Heart left ventricle (tissue), 16 donors: Measurements from ENCODE around the gene TTR. TPM values are rescaled to one million over a fixed set of nuclear protein-coding genes. Genes with fewer than 3 reads are reported as not detected.

Experiments used
- ATAC-seq, 4 donors: fragments of 200-7000 bp; cut with Tn5 transposase; one replicate each; pipeline ENCODE4 v1.9.1; 2020 to 2022; ENCODE audit warnings: moderate library complexity in 4 of 4, mild to moderate bottlenecking in 3 of 4, moderate number of reproducible peaks in 1 of 4
- DNase-seq, 5 donors: peaks; one replicate each; pipeline ENCODE4 v3.0.0-alpha.2; 2020
- H3K27ac ChIP-seq, 12 donors: fragments of 200-600 bp; sonication (generic) in 4 of 12; one replicate each; pipeline versions ENCODE4 v1.5.0 to v1.8.0; 2016 to 2022; ENCODE audit warnings: mild to moderate bottlenecking in 2 of 12
- H3K27me3 ChIP-seq, 9 donors: fragments of 200-600 bp; sonication (generic) in 2 of 9; one replicate each; pipeline versions ENCODE4 v1.5.1 to v1.8.0; 2016 to 2022; ENCODE audit warnings: mild to moderate bottlenecking in 3 of 9
- H3K36me3 ChIP-seq, 9 donors: fragments of 200-600 bp; sonication (generic) in 2 of 9; one replicate each; pipeline versions ENCODE4 v1.5.0 to v1.8.0; 2018 to 2022; ENCODE audit warnings: mild to moderate bottlenecking in 2 of 9
- H3K4me1 ChIP-seq, 12 donors: fragments of 200-600 bp; sonication (generic) in 4 of 12; one replicate each; pipeline versions ENCODE4 v1.5.0 to v1.8.0; 2016 to 2022; ENCODE audit warnings: mild to moderate bottlenecking in 3 of 12
- H3K4me3 ChIP-seq, 12 donors: fragments of 200-600 bp; sonication (generic) in 4 of 12; one replicate each; pipeline versions ENCODE4 v1.5.0 to v1.8.0; 2017 to 2022; ENCODE audit warnings: mild to moderate bottlenecking in 9 of 12, moderate library complexity in 4 of 12
- H3K9me3 ChIP-seq, 12 donors: fragments of 200-600 bp; sonication (generic) in 4 of 12; one replicate each; pipeline versions ENCODE4 v1.5.0 to v1.8.0; 2016 to 2022; ENCODE audit warnings: mild to moderate bottlenecking in 1 of 12
- CTCF ChIP-seq, 12 donors: fragments of 200-600 bp; sonication (generic) in 4 of 12; IDR thresholded peaks; one replicate each; pipeline versions ENCODE4 v1.5.0 to v1.8.0; 2018 to 2022; ENCODE audit warnings: antibody characterized with exemption in 12 of 12, mild to moderate bottlenecking in 5 of 12
- POLR2A ChIP-seq, 2 donors: fragments of 450-650 bp; IDR thresholded peaks; one replicate each; pipeline ENCODE4 v1.6.1; 2017; ENCODE audit warnings: antibody characterized with exemption in 2 of 2, mild to moderate bottlenecking in 2 of 2, moderate library complexity in 2 of 2
- WGBS, 4 donors: extraction: QIAGEN DNeasy Blood & Tissue Kit in 2 of 4; methylation state at CpG; one replicate each; pipeline versions ENCODE4 v1.1.5 to v1.1.7; 2013 to 2018; 5-methylcytosine and 5-hydroxymethylcytosine counted together
- intact Hi-C, 10 donors: fragments of 100-400 bp; cut with DNase I; formaldehyde crosslinking; loops; one replicate each; pipeline versions ENCODE4 v1.11.1 to v1.14.2; 2022
- polyA plus RNA-seq, 2 donors: library from polyadenylated mRNA; stranded (reverse); fragments of 200-250 nt; gene quantifications; one replicate each; pipeline ENCODE4 v1.2.3, GENCODE V29; 2013
- total RNA-seq, 9 donors: library from RNA; depleted of rRNA in 2 of 9; stranded (reverse); fragments of >200 nt in 2 of 9; fragmentation: NEBNext Ultra II Directional in 3 of 9; extraction: Animal tissue kit (Norgen Biotek cat#: 25700) in 3 of 9; gene quantifications; one replicate each; pipeline versions ENCODE4 v1.1.0 to v1.2.4, GENCODE V29; 2016 to 2023
- donor health status: ischemic (EF 13 %, LVEDD 7.1; RV severe dilation, severe dysfunction).
- donor health status: healthy with polysubstance abuse.
- donor health status: DM: no; HTN: yes; CAD: no.
- donor health status: DM: no; HTN: no; CAD: no.
- donor health status: ischemic (EF 25% LVEDD 6.9; RV normal size, moderate dysfunction).
- donor health status: ischemic (EF 25% LVEDD 5.7; RV mildly dilated, moderate dysfunction).
- donor health status: healthy.
- donor health status: DM: yes; HTN: yes; CAD: no.
- donor health status: ischemic (EF 35%, LVEDD 5.7; RV mildly dilated, moderate dysfunction).
- donor health status: nonischemic (EF 11% LVEDD 7.7; RV severe dilation, severe dysfunction).
- donor health status: DM: yes; HTN: yes; CAD: no.
- donor health status: PGD.
- donor health status: ischemic (EF 29% LVEDD 5.4; RV normal size, mild dysfunction).
- donor health status: nonischemic (EF 23%, LVEDD 6.1; RV moderate dilation, normal function).

Gene TTR
- total and polyA plus RNA-seq, 11 donors = 0.19 TPM; not detected in 10

DNA sequence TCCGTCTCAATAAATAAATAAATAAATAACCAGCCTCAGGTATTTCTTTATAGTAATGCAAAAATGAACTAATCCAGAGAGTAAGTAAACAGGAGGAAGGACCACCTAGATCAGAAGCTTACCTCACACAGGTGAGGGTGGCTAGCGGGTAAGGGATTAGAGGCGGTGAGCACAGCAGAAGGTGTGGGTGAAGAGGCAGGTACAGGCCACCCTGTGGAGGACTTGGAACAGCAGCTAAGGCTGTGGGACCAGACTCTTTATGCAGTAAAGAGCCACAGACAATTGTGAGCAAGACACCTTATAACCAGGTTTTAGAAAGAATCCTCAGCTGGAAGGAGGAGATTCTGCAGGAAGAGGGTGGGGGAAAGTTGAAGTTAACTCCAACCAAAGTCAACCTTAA lies 34.2 kb upstream of the TTR start:
- ATAC-seq = no peak
- no peak overlapping the region for H3K27ac ChIP-seq
- no peaks in the 10 kb centered on the region for H3K9me3 ChIP-seq
- H3K36me3 ChIP-seq = no peaks in the 10 kb centered on the region
- TF ChIP-seq CTCF (IDR thresholded peaks at IDR 0.05) = no peak
- no peak for TF ChIP-seq POLR2A (IDR thresholded peaks at IDR 0.05)
- peaks cover 0 to 15% (median 0%) of the 10 kb centered on the region in 9 donors for H3K27me3 ChIP-seq
- 95 to 99% (median 97%) methylated on average over 3 of the region's 3 CpGs for WGBS, 4 donors
- no peak for DNase-seq
- no peak overlapping the region for H3K4me3 ChIP-seq
- H3K4me1 ChIP-seq = peaks cover 0 to 2% (median 0%) of the 10 kb centered on the region in 12 donors
- intact Hi-C loops = loop anchor here (2.0 to 10.0 kb wide), 11 partner anchors 57 to 419 kb away; no protein-coding TSS in a partner anchor

- ATAC-seq = no peak
- Histone ChIP-seq H3K4me3 (no peak overlapping the region), H3K36me3 (no peaks in the 10 kb centered on the region), H3K9me3 (no peaks in the 10 kb centered on the region), H3K4me1 (peaks cover 0 to 5% (median 0%) of the 10 kb centered on the region in 12 donors), H3K27me3 (peaks cover 0 to 18% (median 0%) of the 10 kb centered on the region in 9 donors), H3K27ac (no peak overlapping the region)
- intact Hi-C loops = loop anchor here in 9 of 10 donors (5.0 to 10.0 kb wide), 6 partner anchors 56 to 416 kb away; no protein-coding TSS in a partner anchor
- DNase-seq = no peak
- TF ChIP-seq CTCF (IDR thresholded peaks at IDR 0.05) (no peak), POLR2A (IDR thresholded peaks at IDR 0.05) (no peak)
- WGBS, 4 donors = 79 to 85% (median 83%) methylated on average over 9 of the region's 9 CpGs
These were observed 33.1 kb upstream of the TTR start for GRCh38 chr18:31558567-31558966.

- intact Hi-C loops = loop anchor here in 2 of 10 donors (5.0 to 10.0 kb wide), 2 partner anchors 412 to 565 kb away; no protein-coding TSS in a partner anchor
- DNase-seq = no peak
- TF ChIP-seq CTCF (IDR thresholded peaks at IDR 0.05) (no peak), POLR2A (IDR thresholded peaks at IDR 0.05) (no peak)
- WGBS, 4 donors = 31 to 37% (median 32%) methylated on average over 4 of the region's 4 CpGs
- Histone ChIP-seq H3K9me3 (no peaks in the 10 kb centered on the region), H3K4me3 (no peak overlapping the region), H3K4me1 (peaks cover 0 to 5% (median 0%) of the 10 kb centered on the region in 12 donors), H3K27me3 (peaks cover 0 to 12% (median 0%) of the 10 kb centered on the region in 9 donors), H3K27ac (no peak overlapping the region), H3K36me3 (no peaks in the 10 kb centered on the region)
- no peak for ATAC-seq
These were observed 29.0 kb upstream of the TTR start for GRCh38 chr18:31562726-31563125.

DNA sequence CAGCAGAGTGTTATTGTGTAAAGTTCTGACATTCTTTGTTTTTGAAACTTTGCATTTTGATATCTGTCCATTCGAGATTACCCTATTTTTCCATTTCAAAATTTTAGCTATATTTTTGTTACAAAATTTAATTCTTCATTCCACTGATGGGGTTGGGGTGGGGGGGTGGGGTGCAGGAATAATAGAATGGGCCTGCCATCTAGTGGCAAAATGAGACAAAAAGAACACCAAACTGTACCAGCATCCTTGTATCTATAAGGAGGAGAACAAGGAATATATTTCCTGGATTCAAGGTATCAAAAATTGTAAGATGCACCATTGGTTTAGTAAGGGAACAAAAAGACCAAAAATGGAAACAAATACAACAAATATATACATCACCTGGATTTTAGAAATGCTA lies 27.9 kb upstream of the TTR start:
- no peak overlapping the region for H3K27ac ChIP-seq
- peaks cover 0 to 5% (median 0%) of the 10 kb centered on the region in 12 donors for H3K4me1 ChIP-seq
- no peak for ATAC-seq
- TF ChIP-seq CTCF (IDR thresholded peaks at IDR 0.05) (peak in 5 of 12 donors; percentile 5 to 28 (median 22)), POLR2A (IDR thresholded peaks at IDR 0.05) (no peak)
- intact Hi-C loops = loop anchor here in 2 of 10 donors (5.0 to 10.0 kb wide), 2 partner anchors 411 to 566 kb away; no protein-coding TSS in a partner anchor
- no peaks in the 10 kb centered on the region for H3K36me3 ChIP-seq
- 0 to 27% (median 0%) methylated on average over 1 of the region's 1 CpG for WGBS, 4 donors
- H3K27me3 ChIP-seq = peaks cover 0 to 12% (median 0%) of the 10 kb centered on the region in 9 donors
- DNase-seq = no peak
- no peak overlapping the region for H3K4me3 ChIP-seq
- no peaks in the 10 kb centered on the region for H3K9me3 ChIP-seq
